ENCODE measurements around the gene RSPH6A.

- TF ChIP-seq CTCF (IDR thresholded peaks at IDR 0.05) = no peak
- no peak for TF ChIP-seq POLR2A (IDR thresholded peaks at IDR 0.05)
These were observed 57.4 kb downstream of the RSPH6A start for GRCh38 chr19:45757695-45758094.
